ENCODE data around the gene SLC6A17.

SLC6A17 gene

GRCh38 chr1:110135246-110135645, 15.0 kb upstream of the SLC6A17 start:
- no peak for TF ChIP-seq CTCF (IDR thresholded peaks at IDR 0.05)
- no peak overlapping the region for H3K27ac ChIP-seq

- H3K27ac ChIP-seq: no peak overlapping the region
- TF ChIP-seq CTCF (IDR thresholded peaks at IDR 0.05) (no peak), ZFX (IDR thresholded peaks at IDR 0.05; ENCODE audit: borderline replicate concordance) (no peak)
These were observed 14.6 kb upstream of the SLC6A17 start for GRCh38 chr1:110135666-110136065.

- TF ChIP-seq CTCF (IDR thresholded peaks at IDR 0.05) (no peak), ZFX (IDR thresholded peaks at IDR 0.05; ENCODE audit: borderline replicate concordance) (no peak)
- H3K27ac ChIP-seq: no peak overlapping the region
These were observed 13.4 kb upstream of the SLC6A17 start for GRCh38 chr1:110136911-110137310.

- no peak overlapping the region for H3K27ac ChIP-seq
- TF ChIP-seq CTCF (IDR thresholded peaks at IDR 0.05) (no peak), ZFX (IDR thresholded peaks at IDR 0.05; ENCODE audit: borderline replicate concordance) (no peak)
These were observed 11.3 kb upstream of the SLC6A17 start for GRCh38 chr1:110138956-110139355.

GRCh38 chr1:110144366-110144765, 5.9 kb upstream of the SLC6A17 start:
- TF ChIP-seq ZFX (IDR thresholded peaks at IDR 0.05; ENCODE audit: borderline replicate concordance) (no peak), CTCF (IDR thresholded peaks at IDR 0.05) (no peak)
- H3K27ac ChIP-seq: no peak overlapping the region

GRCh38 chr1:110148961-110149360, 1.3 kb upstream of the SLC6A17 start:
- no peak for TF ChIP-seq ZFX (IDR thresholded peaks at IDR 0.05; ENCODE audit: borderline replicate concordance)
- TF ChIP-seq CTCF (IDR thresholded peaks at IDR 0.05): peak; percentile 76
- no peak overlapping the region for H3K27ac ChIP-seq

- H3K27ac ChIP-seq: no peak overlapping the region
- TF ChIP-seq ZFX (IDR thresholded peaks at IDR 0.05; ENCODE audit: borderline replicate concordance) (no peak), CTCF (IDR thresholded peaks at IDR 0.05) (no peak)
These were observed 928 bp downstream of the SLC6A17 start for GRCh38 chr1:110151175-110151669.

Data from 22Rv1 (cell line).